Subcutaneous adipose tissue (tissue), 4 donors: ENCODE results near the gene MCRS1. TPM values are rescaled to one million over a fixed set of nuclear protein-coding genes. Genes with fewer than 3 reads are reported as not detected.
"Not testable (repeated sequence)": the region's sequence is repeated elsewhere in the genome, so short reads cannot be mapped to it uniquely, and the experiment has no call there.

Experiments used
- total RNA-seq, 4 donors: library from RNA; depleted of rRNA; stranded (reverse); fragments of >200 nt; gene quantifications; one replicate each; pipeline ENCODE4 v1.1.0, GENCODE V29; 2016
- TF ChIP-seq, protein P1 (sequence below): fragments of 450-650 bp; IDR thresholded peaks from one replicate; pipeline ENCODE4 v1.5.1; 2016; ENCODE audit warnings: low read depth, mild to moderate bottlenecking, control low read depth, antibody characterized with exemption, moderate library complexity

MCRS1 gene
- total RNA-seq, 4 donors from 2014 or later = 28.7 to 36.1 (median 32.5) TPM

DNA sequence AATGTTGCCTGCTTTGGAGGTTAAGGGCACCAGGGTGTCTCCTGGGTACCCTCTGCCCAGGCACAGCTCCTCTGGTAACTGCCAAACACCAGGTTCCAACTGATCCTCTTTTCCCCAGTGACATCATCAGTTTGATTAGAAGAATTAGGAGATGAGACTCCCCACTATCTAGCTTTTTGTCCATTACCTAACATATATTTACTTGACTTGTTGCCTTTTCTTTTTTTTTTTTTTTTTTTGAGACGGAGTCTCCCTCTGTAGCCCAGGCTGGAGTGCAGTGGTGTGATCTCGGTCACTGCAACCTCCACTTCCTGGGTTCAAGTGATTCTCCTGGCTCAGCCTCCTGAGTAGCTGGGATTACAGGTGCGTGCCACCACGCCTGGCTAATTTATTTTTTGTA, 37.6 kb upstream of the MCRS1 start, which contains the start of gene FAM186B:
TSS of gene FAM186B (minus strand) at position 101 of the 400 bp plus-strand sequence. CDS start 162 bp downstream, outside the sequence.
- TF ChIP-seq, protein P1, sequence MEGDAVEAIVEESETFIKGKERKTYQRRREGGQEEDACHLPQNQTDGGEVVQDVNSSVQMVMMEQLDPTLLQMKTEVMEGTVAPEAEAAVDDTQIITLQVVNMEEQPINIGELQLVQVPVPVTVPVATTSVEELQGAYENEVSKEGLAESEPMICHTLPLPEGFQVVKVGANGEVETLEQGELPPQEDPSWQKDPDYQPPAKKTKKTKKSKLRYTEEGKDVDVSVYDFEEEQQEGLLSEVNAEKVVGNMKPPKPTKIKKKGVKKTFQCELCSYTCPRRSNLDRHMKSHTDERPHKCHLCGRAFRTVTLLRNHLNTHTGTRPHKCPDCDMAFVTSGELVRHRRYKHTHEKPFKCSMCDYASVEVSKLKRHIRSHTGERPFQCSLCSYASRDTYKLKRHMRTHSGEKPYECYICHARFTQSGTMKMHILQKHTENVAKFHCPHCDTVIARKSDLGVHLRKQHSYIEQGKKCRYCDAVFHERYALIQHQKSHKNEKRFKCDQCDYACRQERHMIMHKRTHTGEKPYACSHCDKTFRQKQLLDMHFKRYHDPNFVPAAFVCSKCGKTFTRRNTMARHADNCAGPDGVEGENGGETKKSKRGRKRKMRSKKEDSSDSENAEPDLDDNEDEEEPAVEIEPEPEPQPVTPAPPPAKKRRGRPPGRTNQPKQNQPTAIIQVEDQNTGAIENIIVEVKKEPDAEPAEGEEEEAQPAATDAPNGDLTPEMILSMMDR = not testable (repeated sequence)

- TF ChIP-seq, protein P1 = no peak
These were observed 36.9 kb upstream of the MCRS1 start for GRCh38 chr12:49604856-49605255.

DNA sequence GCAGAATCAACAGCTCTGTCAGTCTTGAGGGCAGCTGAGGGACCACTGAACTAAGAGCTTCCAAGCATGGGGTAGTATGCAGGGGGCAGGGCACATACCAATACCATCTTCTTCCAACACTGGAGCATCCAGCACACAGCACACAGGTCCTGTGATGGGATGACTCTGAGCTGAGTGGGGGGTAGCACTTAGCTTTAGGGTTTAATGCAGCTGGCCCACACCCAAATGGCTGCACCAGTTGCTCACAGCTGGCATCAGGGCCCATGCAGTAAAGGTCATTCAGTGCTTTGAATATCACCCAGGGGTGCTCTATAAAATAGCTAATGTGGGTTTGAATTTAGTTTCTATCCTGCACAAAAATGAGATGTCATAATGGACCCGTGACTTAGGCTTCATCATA, 35.8 kb upstream of the MCRS1 start:
- TF ChIP-seq, protein P1 = no peak

DNA sequence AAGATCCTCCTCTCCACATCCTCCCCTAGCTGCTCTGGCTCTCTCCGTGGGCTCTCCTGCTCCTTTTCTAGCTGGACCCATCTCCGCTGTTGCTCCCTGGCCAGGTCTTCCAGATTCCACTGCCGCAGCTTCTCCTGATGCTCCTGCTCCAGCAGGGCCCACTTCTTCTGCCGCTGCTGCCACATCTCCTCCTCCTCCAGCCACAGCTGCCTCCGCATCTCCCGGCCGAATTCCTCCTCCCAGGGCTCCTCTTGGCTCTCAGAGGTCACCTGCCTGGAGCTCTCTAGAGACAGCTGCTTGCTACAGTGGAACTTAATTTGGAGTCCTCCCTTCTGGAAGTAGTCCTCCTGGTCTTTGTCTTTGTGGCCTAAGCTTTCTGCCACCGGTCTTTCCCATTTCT, 32.0 kb upstream of the MCRS1 start:
- TF ChIP-seq, protein P1 = no peak

- TF ChIP-seq, protein P1 = no peak
These were observed 30.6 kb upstream of the MCRS1 start for GRCh38 chr12:49598527-49598926.

GRCh38 chr12:49588721-49589516, 21.0 kb upstream of the MCRS1 start:
- TF ChIP-seq, protein P1 = no peak

GRCh38 chr12:49588281-49588680, 20.3 kb upstream of the MCRS1 start:
- TF ChIP-seq, protein P1 = no peak
